ENCODE measurements around the gene FGD3.

FGD3 gene

GRCh38 chr9:93026640-93027039 lies 79.3 kb downstream of the FGD3 start:
- no peak for DNase-seq (ENCODE audit: extremely low read depth, low read depth)
- TF ChIP-seq CTCF (IDR thresholded peaks at IDR 0.05; ENCODE audit: low read depth, low read length, missing control alignments) = no peak
- H3K4me3 ChIP-seq (replicated peaks; ENCODE audit: low read depth, low read length) = no peak overlapping the region

GRCh38 chr9:93027750-93028149 lies 80.4 kb downstream of the FGD3 start:
- H3K4me3 ChIP-seq (replicated peaks; ENCODE audit: low read depth, low read length) = no peak overlapping the region
- no peak for DNase-seq (ENCODE audit: extremely low read depth, low read depth)
- TF ChIP-seq CTCF (IDR thresholded peaks at IDR 0.05; ENCODE audit: low read depth, low read length, missing control alignments) = no peak

- H3K4me3 ChIP-seq (replicated peaks; ENCODE audit: low read depth, low read length) = no peak overlapping the region
- no peak for DNase-seq (ENCODE audit: extremely low read depth, low read depth)
- TF ChIP-seq CTCF (IDR thresholded peaks at IDR 0.05; ENCODE audit: low read depth, low read length, missing control alignments) = no peak
These were observed 81.2 kb downstream of the FGD3 start for GRCh38 chr9:93028448-93029006.

- DNase-seq (ENCODE audit: extremely low read depth, low read depth) = no peak
- no peak overlapping the region for H3K4me3 ChIP-seq (replicated peaks; ENCODE audit: low read depth, low read length)
- TF ChIP-seq CTCF (IDR thresholded peaks at IDR 0.05; ENCODE audit: low read depth, low read length, missing control alignments) = no peak
These were observed 83.6 kb downstream of the FGD3 start for GRCh38 chr9:93030642-93031628.

GRCh38 chr9:93031629-93032430 lies 84.5 kb downstream of the FGD3 start:
- TF ChIP-seq CTCF (IDR thresholded peaks at IDR 0.05; ENCODE audit: low read depth, low read length, missing control alignments) = no peak
- H3K4me3 ChIP-seq (replicated peaks; ENCODE audit: low read depth, low read length) = no peak overlapping the region
- DNase-seq (ENCODE audit: extremely low read depth, low read depth) = no peak

- DNase-seq (ENCODE audit: extremely low read depth, low read depth) = no peak
- no peak overlapping the region for H3K4me3 ChIP-seq (replicated peaks; ENCODE audit: low read depth, low read length)
- no peak for TF ChIP-seq CTCF (IDR thresholded peaks at IDR 0.05; ENCODE audit: low read depth, low read length, missing control alignments)
These were observed 85.2 kb downstream of the FGD3 start for GRCh38 chr9:93032545-93032944.

Measured in HFF-Myc (cell line).